Activated T-cell treated with anti-CD3 and anti-CD28 coated beads for 4 hours (primary cell): ENCODE results near the gene TCEA2.
A peak's percentile ranks its signal among the peaks of the same experiment; 100 is the strongest.

ENCODE experiments used
- DNase-seq: peaks from one replicate; pipeline ENCODE4 v3.0.0-alpha.2; 2020

TCEA2 gene

GRCh38 chr20:64062596-64063388 lies at the start of gene TCEA2:
Gene TCEA2 (plus strand): TSS chr20:64063198. CDS start chr20:64063313, 115 bp downstream.
- peak; percentile 90 for DNase-seq

DNA sequence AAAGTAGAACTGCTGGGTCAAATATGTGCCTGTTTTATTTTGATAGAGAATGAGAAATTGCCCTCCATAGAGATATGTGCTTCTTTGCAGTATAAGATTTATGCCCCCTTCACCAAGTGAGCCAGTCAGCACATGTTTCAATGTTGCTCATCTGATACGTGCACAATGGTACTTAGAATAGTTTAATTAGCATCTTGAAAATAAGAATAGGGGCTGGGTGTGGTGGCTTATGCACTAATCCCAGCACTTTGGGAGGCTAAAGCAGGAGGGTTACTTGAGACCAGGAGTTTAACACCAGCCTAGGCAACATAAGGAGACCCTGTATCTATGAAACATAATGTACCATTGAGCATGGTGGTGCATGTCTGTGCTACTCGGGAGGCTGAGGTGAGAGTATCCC lies 47.4 kb upstream of the TCEA2 start:
- DNase-seq, result no peak

DNA sequence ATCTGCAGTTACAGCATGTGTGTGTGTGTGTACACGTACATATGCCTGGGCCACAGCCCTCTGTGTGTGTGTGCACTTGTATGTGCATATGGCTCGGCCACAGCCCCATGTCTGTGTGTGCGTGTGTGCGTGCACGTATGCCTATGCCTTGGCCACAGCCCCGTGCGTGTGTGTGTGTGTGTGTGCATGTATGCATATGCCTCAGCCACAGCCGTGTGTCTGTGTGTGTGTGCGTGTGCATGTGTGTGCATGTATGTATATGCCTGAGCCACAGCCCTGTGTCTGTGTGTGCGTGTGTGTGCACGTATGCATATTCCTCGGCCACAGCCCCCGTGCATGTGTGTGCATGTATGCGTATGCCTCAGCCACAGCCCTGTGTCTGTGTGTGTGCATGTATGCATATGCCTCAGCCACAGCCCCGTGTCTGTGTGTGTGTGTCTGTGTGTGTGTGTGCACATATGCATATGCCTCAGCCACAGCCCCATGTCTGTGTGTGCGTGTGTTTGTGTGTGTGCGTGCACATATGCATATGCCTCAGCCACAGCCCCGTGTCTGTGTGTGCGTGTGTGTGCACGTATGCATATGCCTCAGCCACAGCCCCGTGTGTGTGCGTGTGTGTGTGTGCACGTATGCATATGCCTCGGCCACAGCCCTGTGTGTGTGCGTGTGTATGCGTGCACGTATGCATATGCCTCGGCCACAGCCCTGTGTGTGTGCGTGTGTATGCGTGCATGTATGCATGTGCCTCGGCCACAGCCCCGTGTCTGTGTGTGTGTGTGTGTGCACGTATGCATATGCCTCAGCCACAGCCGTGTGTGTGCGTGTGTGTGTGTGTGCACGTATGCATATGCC lies 41.6 kb upstream of the TCEA2 start:
- DNase-seq, result no peak

DNA sequence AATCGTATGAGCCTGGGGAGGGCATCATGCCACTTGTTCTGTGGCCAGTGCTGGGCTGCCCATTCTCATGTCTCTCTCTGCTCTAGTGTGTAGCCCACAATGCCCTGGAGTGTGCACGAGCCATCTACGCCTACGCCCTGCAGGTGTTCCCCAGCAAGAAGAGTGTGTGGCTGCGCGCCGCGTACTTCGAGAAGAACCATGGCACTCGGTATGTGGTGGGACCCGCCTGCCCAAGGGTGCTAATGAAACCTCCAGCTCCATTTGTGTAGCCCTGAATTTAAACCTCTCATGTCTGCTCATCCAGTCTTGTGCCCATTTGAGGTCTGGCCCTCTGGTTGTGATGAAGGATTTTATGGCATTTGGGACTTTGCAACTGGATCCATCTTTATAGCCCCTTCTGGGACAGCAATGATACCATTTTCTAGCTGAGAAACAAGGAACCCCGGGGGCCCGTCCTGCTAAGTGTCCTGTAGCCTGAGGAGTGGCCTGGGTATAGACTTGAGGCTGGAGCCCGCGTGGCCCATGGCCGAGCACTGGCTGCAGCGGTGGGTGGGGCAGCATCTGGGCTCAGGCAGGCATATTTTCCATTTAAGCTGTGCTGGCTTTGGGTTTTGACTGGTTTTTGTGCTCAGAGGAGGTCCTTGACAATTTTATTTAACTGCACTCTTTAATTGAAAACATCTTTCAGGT lies 40.2 kb upstream of the TCEA2 start:
- DNase-seq, result no peak

- DNase-seq, result no peak
Observed at GRCh38 chr20:64023361-64024140, 39.4 kb upstream of the TCEA2 start.

DNA sequence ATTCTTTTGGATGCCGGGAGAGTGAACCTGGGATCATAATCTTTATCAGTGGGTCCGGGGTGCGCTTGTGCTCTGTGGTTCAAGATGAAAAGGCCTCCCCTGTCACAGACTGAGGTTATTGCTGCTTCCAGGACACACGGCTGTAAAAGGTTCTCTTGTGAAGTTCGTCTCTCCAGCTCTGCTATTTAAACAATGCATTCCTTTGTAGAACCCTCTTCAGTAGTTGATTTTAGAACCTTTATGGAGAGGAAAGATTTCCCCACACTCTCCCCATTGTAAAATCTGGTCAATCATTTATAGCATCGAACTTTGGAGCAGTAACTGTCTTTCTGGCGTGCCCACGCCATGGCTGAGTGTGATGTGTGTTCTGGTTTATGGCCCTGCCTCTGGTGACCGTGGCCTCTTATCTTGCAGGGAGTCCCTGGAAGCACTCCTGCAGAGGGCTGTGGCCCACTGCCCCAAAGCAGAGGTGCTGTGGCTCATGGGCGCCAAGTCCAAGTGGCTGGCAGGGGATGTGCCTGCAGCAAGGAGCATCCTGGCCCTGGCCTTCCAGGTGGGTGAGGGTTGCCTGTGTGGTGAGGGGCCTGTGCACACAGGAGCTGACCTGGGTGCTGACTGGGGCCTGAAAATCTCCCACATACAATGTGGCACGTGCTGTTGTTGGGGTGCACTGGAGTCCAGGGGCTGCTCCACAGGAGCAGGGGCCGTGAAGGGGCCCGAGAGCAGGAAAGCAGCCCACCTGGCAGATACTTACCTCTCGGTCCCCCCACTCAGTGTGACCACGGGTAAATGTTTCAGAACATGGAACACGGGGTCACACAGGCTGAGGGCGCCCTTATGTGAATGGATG lies 38.6 kb upstream of the TCEA2 start:
- DNase-seq, result no peak

DNA sequence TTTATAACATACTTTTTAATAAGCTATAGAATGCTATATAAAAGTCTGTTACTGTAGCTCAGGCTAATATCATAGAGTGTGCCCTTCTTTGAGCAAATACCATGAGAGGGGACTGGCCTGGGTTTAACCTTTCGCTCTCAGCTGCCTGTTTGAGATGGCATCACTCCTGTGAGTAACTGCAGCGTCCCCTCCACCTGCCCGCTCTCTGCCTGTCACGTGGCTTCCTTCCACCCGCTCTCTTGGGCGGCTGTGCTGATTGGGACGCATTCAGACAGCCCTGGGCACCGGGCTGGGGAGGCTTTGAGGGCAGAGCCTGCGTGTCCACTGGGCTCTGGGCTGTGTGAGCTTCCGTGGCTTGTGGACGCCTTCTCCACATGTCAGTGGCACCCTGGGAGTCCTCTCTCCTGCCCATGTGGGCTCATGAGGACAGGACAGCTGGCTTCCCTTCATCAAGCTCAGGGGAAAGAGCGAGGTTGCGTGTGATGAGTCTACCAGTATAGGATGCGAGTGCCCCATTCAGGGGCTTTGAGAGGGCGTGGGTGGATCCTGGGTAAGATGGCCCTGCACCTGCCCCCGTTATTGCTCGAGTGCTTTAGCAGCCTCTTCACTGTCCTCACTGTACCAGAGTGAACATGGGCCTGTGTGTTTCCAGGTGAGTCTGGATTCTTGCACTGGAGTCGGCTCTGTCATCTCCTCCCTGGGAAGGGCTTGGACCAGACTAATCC lies 37.7 kb upstream of the TCEA2 start:
- DNase-seq, result no peak

DNA sequence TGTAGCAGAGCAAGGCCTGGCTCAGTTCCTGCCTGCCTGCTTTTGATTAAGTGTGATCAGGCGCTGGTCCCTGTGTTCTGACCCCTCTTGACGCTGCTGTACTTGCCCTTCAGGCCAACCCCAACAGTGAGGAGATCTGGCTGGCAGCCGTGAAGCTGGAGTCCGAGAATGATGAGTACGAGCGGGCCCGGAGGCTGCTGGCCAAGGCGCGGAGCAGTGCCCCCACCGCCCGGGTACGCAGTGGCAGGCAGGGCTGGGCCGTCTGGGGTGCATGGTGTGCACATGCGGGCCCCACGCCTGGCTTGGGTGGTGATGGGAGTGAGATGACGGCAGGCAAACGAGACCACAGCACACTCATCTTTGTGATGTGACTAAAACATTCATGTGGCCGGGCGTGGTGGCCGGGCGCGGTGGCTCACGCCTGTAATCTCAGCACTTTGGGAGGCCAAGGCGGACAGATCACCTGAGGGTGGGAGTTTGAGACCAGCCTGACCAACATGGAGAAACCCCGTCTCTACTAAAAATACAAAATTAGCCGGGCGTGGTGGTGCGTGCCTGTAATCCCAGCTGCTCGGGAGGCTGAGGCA lies 37.1 kb upstream of the TCEA2 start:
- no peak for DNase-seq

DNA sequence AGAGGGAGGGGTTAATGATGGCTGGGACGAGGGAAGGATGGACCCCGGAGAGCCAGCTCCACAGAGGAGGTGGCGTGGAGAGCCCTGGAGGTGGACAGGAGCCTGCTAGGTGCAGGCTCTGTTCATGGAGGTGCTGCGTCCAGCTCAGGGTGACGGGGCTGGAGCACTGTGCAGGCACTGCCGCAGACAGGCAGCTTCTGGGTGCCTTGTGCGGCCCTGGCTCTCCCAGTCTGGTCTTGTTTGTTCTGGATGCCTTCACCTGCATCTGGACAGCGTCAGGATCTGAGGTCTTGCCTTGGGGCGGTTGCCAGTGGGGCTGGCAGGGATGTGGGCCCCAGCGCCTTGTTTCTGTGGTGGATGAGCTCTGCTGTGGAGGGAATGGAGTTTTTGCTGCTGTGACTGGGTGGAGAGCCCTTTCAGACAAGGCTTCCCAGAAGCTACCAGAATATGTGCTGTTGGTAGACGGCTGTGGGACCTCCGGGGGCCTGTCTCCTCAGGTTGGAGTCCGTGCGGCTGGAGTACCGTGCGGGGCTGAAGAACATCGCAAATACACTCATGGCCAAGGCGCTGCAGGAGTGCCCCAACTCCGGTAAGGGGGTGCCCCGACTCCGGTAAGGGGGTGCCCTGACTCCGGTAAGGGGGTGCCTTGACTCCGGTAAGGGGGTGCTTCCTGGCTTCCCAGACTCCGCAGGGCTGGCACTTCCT lies 34.9 kb upstream of the TCEA2 start:
- no peak for DNase-seq

DNA sequence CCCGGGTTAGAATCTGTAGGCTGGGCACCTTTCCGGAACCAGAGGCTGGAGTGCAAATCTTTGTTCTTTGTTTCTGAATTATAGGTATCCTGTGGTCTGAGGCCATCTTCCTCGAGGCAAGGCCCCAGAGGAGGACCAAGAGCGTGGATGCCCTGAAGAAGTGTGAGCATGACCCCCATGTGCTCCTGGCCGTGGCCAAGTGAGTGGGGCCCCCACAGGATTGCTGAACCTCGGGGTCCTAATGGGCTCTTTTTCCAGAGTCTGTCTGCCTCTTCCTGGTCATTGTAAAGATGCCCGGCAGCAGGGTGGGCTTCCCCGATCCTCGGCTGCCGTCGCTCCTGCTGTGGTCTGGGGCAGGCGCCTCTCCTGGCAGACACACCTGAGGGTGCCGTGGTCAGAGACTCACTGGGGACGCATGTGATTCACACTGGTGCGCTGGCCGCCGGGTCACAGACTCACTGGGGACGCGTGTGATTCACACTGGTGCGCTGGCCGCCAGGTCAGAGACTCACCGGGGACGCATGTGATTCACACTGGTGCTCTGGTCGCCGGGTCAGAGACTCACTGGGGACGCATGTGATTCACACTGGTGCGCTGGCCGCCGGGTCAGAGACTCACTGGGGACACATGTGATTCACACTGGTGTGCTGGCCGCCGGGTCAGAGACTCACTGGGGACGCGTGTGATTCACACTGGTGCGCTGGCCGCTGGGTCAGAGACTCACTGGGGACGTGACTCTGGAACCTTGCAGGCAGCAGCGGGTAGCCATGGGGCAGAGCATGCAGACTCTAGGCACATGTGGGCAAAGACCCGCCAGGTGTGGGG lies 33.5 kb upstream of the TCEA2 start:
- DNase-seq, result no peak

DNA sequence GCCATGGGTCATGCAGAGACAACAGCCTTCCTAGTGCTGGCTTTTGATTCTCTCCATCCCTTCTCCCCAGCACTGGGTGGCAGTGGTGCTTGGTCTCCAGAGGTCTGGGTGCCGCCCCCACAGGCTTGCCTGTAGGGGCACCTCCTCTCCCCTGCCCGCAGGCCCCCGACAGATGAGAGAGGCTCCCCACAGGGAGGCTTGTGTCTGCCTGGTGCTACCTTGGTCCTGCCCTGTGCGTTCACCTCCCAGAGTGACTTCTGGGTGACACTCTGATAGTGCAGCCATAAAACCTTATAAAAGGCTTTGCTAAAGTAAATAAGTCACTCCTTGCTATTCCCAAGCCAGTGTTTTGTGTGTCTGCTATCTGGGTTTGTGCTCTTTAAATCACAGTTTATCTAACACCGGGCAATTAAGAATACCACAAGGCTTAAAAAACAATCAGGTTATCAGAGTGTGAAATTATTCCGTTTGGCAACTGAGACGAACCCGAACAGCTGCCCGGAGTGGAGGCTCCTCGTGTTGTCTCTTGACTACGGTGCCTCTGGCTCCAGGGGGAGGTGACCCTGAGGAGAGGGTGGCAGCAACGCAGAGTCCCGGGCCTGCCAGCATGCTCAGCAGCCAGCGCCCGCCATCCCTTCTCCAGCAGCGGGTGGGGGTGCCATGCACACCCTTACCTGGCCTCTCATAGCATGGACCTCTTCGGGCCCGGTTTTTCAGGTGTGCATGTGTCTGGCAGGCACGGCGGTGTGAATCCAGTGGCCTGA lies 32.4 kb upstream of the TCEA2 start:
- no peak for DNase-seq

DNA sequence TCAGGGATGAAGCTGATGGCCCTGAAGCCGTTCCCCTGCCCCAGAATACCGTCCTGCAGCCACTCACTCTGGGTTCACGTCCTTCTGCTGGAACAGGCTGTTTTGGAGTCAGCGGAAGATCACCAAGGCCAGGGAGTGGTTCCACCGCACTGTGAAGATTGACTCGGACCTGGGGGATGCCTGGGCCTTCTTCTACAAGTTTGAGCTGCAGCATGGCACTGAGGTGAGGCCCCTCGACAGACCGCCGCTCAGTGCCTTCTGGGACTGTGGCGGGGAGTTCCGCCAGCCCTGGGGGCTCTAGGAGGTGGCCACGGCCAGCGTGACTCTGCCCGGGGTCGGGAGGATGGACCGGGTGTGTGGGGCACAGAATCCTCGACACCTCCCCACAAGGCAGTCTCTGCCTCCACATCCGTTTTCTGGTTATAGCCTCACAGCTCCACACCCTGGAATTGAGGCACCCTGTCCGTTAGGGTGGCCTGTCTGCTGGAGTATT lies 31.1 kb upstream of the TCEA2 start:
- DNase-seq, result no peak

GRCh38 chr20:64032706-64033624 lies 30.0 kb upstream of the TCEA2 start:
- no peak for DNase-seq

GRCh38 chr20:64033981-64034493 lies 29.0 kb upstream of the TCEA2 start:
- no peak for DNase-seq

- no peak for DNase-seq
Observed at GRCh38 chr20:64035066-64035932, 27.7 kb upstream of the TCEA2 start.

DNA sequence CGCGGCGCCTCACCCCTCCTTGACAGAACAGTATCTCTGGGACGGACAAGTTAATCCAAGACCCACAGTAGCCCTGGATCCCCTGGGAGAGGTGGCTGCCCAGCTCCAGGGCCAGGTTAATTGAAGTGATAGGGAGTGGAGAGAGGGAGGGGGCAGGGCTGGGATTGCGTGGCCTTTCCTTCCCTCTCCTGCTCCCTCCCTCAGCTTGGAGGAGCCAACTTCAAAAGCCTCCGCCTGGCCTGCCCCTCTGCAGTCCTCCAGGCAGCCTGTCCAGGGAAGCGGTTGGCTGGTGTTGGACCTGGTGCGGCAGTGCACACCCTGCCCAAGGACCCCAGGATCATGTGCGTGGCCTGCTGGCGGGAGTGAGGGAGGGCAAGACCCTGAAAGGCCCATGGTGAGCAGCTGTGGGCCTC lies 27.1 kb upstream of the TCEA2 start, which contains the start of gene C20orf204:
TSS of gene C20orf204 (plus strand) at position 250 of the 413 bp plus-strand sequence. CDS start at position 392, 142 bp downstream.
- DNase-seq, result no peak
